Measurements from ENCODE around the gene RTN4RL1.

DNA sequence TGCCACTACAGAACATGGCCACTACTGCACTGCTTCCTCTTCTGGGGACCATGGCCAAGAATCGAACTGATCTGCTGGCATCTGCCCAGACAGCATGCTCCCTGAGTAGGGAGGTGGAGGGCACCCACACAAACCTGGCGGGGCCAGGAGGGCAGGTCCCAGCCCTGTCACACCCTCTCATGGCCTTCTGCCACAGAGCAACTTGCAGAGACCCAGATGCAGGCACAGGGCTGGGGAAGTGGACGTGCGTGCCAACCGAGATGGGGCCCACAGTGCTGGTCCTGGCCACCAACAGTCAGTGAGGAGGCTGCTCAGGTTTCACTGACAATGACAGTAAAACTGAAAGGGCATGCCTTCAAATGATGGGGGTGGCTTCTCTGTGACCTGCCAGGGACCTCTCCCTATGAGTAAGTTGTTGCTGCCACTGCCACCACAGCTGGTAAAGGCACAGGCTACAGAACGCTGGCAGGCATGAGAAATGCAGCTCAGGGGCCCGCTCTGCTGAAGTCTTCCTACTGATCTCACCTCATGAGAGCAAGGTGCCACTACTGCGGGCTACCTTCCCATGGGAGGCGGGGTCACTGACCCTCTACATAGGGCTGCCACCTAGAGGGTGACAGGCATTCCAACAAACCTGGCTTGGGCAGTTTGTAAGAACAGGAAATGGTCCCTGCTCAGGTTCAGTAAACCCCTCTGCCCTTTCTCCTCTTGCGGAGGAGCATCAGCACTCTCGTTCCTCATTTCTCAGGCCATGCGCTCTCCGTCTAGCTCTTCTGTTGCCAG, 45.3 kb upstream of the RTN4RL1 start:
- TF ChIP-seq, protein P1, sequence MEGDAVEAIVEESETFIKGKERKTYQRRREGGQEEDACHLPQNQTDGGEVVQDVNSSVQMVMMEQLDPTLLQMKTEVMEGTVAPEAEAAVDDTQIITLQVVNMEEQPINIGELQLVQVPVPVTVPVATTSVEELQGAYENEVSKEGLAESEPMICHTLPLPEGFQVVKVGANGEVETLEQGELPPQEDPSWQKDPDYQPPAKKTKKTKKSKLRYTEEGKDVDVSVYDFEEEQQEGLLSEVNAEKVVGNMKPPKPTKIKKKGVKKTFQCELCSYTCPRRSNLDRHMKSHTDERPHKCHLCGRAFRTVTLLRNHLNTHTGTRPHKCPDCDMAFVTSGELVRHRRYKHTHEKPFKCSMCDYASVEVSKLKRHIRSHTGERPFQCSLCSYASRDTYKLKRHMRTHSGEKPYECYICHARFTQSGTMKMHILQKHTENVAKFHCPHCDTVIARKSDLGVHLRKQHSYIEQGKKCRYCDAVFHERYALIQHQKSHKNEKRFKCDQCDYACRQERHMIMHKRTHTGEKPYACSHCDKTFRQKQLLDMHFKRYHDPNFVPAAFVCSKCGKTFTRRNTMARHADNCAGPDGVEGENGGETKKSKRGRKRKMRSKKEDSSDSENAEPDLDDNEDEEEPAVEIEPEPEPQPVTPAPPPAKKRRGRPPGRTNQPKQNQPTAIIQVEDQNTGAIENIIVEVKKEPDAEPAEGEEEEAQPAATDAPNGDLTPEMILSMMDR (IDR thresholded peaks at IDR 0.05; ENCODE audit: insufficient read depth, low read length, poor library complexity, severe bottlenecking): no peak
- TF ChIP-seq EZH2phosphoT487 (conservative IDR thresholded peaks at IDR 0.05; ENCODE audit: low read length): no peak

All from SU-DHL-6 (cell line).